ENCODE data around the gene STK11IP. TPM values are rescaled to one million over a fixed set of nuclear protein-coding genes. Genes with fewer than 3 reads are reported as not detected.

The STK11IP gene
- total and polyA plus RNA-seq, 9 of the 15 experiments (the other 6 are each of a cell fraction or from before 2014, with no cell fraction given): 0.52 to 21.7 (median 5.6) TPM

DNA sequence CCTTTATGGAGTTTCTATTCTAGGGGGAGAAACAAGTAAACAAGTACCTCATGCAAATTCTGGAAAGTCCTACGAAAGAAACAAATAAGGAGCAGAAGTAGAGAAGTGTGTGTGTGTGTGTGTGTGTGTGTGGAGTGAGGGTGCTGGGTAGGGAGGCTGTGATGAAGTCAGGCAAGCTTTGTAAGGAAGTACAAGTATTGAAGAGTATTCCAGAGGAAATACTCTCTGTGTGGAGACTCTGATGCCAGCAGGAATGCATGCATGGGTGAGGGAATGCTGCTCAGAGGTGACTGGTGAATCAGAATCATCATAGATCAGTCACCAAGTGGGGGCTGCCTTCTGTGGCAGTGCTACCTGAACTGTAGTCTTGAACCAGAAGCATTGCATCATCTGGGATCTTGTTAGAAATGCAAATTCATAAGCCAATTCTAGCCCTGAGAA lies 64.3 kb downstream of the STK11IP start (continued):
- TF ChIP-seq RREB1 (CRISPR knock-in tag; IDR thresholded peaks at IDR 0.05): no peak
- TF ChIP-seq U2AF1 (optimal IDR thresholded peaks at IDR 0.05; ENCODE audit: low read depth, low read length): no peak
- TF ChIP-seq ARID3A (IDR thresholded peaks at IDR 0.05; ENCODE audit: borderline replicate concordance, low read depth, low read length): 0 out of 2 replicates have a peak, but pooled peaks have one; percentile 36
- no peak for TF ChIP-seq GATAD2A (IDR thresholded peaks at IDR 0.05)
- TF ChIP-seq, protein P1, sequence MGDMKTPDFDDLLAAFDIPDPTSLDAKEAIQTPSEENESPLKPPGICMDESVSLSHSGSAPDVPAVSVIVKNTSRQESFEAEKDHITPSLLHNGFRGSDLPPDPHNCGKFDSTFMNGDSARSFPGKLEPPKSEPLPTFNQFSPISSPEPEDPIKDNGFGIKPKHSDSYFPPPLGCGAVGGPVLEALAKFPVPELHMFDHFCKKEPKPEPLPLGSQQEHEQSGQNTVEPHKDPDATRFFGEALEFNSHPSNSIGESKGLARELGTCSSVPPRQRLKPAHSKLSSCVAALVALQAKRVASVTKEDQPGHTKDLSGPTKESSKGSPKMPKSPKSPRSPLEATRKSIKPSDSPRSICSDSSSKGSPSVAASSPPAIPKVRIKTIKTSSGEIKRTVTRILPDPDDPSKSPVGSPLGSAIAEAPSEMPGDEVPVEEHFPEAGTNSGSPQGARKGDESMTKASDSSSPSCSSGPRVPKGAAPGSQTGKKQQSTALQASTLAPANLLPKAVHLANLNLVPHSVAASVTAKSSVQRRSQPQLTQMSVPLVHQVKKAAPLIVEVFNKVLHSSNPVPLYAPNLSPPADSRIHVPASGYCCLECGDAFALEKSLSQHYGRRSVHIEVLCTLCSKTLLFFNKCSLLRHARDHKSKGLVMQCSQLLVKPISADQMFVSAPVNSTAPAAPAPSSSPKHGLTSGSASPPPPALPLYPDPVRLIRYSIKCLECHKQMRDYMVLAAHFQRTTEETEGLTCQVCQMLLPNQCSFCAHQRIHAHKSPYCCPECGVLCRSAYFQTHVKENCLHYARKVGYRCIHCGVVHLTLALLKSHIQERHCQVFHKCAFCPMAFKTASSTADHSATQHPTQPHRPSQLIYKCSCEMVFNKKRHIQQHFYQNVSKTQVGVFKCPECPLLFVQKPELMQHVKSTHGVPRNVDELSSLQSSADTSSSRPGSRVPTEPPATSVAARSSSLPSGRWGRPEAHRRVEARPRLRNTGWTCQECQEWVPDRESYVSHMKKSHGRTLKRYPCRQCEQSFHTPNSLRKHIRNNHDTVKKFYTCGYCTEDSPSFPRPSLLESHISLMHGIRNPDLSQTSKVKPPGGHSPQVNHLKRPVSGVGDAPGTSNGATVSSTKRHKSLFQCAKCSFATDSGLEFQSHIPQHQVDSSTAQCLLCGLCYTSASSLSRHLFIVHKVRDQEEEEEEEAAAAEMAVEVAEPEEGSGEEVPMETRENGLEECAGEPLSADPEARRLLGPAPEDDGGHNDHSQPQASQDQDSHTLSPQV (IDR thresholded peaks at IDR 0.05): peak; percentile 37; the same call in 1 of the 2 replicates
- 0 out of 2 replicates have a peak, but pooled peaks have one; percentile 29 for TF ChIP-seq ELF4 (CRISPR knock-in tag; IDR thresholded peaks at IDR 0.05)
- TF ChIP-seq DPF2 (IDR thresholded peaks at IDR 0.05): peak; percentile 68; the same call in 1 of the 2 replicates
- peak; percentile 45; the same call in 1 of the 2 replicates for TF ChIP-seq SMARCE1 (IDR thresholded peaks at IDR 0.05)
- TF ChIP-seq ATF3 (IDR thresholded peaks at IDR 0.05): peak; percentile 92
- no peak for TF ChIP-seq ATF3 (CRISPR knock-in tag; conservative IDR thresholded peaks at IDR 0.05)
- TF ChIP-seq NFRKB (IDR thresholded peaks at IDR 0.05; ENCODE audit: low read depth): 0 out of 2 replicates have a peak, but pooled peaks have one; percentile 10
- no peak for TF ChIP-seq SRSF1 (IDR thresholded peaks at IDR 0.05; ENCODE audit: low read depth, low read length)
- no peak for TF ChIP-seq SIX5 (IDR thresholded peaks at IDR 0.05; ENCODE audit: borderline replicate concordance in 1 of 2, insufficient read depth in 1 of 2, low read depth in 1 of 2, low read length in 2 of 2)
- peak; percentile 84 for TF ChIP-seq CEBPG (CRISPR knock-in tag; IDR thresholded peaks at IDR 0.05)
- TF ChIP-seq CEBPG (tag; conservative IDR thresholded peaks at IDR 0.05 in 1 of 2, IDR thresholded peaks at IDR 0.05 in 1 of 2): peak in 1 of 2 experiments; percentile 75; a peak in 2 of 4 replicates
- no peak for TF ChIP-seq NCOA6 (IDR thresholded peaks at IDR 0.05)

Measured in K562 (cell line).